Measurements from ENCODE around the gene NUP88.

NUP88 gene

DNA sequence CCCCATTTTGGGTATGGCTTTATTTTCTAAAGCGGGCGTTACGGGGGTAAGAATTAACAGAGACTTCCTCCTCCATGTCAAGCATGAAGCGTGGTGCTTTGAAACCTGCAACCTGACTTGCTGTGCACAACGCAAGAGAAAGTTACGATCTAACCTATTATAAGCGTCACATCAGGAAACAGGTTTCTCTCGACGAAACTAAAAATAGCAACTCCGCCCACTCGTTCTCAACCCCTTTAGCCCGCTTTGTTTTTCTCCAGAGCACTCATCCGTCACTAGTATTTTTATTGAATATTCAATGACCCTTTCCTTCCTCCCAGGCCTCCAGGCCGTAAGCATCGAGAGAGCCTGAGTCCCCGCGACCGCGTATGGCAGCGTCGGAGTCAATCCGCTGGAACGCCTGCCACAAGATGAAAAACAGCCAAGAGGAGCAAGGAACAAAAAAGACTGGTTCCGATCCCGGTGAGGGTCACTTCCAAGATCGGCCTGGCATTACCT is 555 bp downstream of the NUP88 start:
- DNase-seq, result no peak

DNA sequence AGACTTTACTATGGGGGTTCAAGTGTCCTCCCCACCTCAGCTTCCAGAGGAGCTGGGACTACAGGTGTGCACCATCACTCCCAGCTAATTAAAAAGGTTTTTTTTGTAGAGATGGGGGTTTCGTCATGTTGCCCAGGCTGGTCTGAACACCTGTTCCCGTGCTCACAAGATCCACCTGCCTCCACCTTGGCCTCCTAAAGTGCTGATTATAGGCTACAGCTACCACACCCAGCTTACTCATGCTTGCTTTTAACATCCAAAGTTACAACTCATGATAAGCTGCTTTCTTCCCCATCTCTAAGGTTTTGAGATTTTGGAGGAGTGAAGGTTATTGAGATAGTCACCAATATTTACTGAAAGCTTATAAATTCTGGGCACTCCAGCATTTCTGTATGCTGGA is 2.6 kb downstream of the NUP88 start:
- no peak for DNase-seq

DNA sequence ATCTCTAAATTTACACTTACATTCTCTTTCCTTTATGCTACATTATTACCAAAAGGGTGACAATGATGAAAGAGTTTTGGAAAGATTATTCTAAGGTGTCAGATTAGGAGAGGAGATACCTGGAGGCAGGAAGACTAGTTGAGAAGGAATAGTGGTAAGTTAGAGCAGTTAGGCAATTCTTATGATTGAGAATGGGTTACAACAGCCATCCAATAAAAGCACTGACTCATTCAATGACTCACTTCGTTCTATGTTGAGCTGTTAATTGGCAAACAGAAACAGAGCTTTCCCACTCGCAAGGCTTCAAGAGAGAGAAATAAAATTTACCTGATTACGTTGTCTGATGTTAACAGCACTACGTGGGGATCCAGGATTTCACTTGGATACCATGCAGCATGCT is 5.8 kb downstream of the NUP88 start:
- no peak for DNase-seq

DNA sequence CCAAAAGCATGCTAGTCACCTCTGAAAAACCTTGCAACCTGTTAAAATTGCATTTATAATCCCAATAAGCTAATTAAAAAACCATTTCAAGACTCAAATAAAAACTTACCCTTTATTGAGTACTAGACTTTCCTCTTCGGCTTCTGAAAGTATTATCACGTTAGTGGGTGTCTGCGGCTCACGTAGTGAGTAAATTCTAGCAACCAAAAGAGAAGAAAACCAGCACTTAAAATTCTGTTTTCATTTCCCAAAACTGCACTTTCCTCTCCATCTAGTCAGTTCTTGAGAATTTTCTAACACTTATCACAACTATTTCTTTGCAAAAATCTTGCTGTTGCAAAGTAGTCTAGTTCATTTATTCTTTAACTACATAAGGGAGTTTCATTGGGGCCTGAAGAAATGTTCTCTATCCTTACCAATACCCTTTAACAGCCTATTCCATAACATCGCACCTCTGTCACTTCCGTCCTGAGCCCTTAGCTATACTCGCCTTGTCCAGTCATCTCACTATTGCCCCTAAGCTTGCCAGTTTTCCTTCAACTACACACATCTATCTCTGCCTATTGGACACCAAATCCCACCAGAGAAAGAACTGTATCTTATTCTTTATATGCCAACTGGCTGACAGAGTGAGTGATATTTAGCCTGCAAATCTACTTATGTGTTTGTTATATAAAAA is 8.7 kb downstream of the NUP88 start:
- no peak for DNase-seq

- no peak for DNase-seq
These were observed 11.3 kb downstream of the NUP88 start for GRCh38 chr17:5408186-5408585.

GRCh38 chr17:5405400-5405799 is 14.1 kb downstream of the NUP88 start:
- DNase-seq, result no peak

DNA sequence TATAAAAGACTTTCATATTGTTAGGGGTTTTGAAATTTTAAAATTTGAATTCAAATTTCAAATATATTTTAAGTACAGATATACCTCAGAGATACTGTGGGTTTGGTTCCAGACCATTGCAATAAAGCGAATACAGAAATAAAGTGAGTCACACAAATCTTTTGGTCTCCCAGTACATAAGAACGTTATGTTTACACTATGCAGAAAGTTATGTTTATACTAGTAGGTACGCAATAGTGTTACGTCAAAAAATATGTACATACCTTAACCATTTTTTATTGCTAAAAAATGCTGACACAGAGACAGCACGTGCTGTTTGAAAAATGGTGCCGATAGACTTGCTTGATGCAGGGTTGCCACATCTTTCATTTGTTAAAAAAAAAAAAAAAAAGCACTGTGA is 19.7 kb downstream of the NUP88 start:
- no peak for DNase-seq

DNA sequence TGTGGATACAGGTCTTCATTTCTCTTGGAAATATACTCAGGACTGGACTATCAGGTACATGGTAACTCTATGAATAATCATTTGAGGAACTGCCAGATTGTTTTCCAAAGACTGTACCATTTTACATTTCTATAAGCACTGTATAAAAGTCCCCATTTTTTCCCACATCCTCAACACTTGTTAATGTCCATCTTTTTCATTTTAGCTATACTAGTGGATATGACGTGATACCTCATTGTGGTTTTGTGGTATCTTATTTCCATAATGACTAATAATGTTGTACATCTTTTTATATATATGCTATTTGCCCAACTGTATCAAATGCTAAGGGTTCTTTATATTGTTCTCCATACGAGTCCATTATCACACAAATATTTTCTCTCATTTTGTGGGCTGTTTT is 22.9 kb downstream of the NUP88 start:
- DNase-seq, result no peak

GRCh38 chr17:5391678-5392077 is 27.8 kb downstream of the NUP88 start:
- DNase-seq, result no peak

GRCh38 chr17:5381542-5381941 is 37.9 kb downstream of the NUP88 start:
- DNase-seq, result no peak

- no peak for DNase-seq
These were observed 38.8 kb downstream of the NUP88 start for GRCh38 chr17:5380491-5381135.

- DNase-seq, result no peak
These were observed 39.9 kb downstream of the NUP88 start for GRCh38 chr17:5379351-5380107.

- no peak for DNase-seq
These were observed 40.8 kb downstream of the NUP88 start for GRCh38 chr17:5378566-5379207.

DNA sequence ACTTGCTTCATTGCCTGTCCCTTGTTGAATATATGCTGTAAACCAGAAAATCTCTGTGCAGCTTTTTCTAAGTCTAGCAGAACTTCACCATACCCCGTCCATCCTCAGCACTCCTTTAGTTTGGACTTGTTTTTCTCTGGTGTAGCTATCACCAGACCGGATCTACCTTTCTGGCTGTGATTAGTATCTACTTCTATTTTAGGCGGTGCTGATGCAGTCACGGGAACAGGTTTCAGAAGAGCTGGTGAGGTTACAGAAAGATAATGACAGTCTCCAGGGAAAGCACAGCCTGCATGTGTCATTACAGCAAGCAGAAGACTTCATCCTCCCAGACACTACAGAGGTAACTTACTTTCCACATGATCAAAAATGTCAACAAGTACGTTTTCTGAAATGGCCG is 46.4 kb downstream of the NUP88 start:
- DNase-seq, result no peak

GRCh38 chr17:5370411-5370810 is 49.1 kb downstream of the NUP88 start:
- DNase-seq, result no peak

DNA sequence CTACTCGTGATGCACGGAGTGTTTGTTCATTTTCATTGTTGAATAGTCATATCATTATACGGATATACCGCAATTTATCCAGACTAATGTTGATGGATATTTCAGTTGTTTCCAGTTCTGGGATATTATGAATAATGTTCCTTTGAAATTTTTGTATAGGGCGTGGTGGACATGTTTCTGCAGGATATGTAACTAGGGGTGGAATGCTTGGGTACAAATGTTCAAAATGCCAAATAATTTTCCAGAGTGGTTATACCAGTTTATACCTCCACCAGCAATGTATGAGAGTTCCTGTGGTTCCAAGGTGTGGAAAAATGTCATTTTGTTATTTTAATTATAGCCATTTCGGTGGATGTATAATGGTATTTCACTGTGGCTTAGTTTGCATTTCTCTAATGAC is 53.6 kb downstream of the NUP88 start:
- DNase-seq, result no peak

GRCh38 chr17:5364696-5365095 is 54.8 kb downstream of the NUP88 start:
- DNase-seq, result no peak

DNA sequence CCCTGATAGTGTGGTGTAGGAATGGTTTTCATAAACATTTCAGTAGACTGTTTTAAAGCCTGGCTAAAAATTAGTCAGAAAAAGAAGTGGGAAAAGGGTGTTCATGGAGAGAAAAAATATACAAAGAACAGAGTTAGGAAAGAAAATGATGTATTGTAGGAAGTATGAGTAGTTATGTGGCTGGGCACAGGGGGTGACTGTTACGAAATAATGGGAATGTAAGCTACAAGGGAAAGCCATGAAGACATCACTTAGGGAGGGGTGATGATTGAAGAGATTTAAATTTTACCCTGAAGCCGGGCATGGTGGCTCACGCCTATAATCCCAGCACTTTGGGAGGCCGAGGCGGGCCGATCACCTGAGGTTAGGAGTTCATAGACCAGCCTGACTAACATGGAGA is 55.3 kb downstream of the NUP88 start:
- no peak for DNase-seq

DNA sequence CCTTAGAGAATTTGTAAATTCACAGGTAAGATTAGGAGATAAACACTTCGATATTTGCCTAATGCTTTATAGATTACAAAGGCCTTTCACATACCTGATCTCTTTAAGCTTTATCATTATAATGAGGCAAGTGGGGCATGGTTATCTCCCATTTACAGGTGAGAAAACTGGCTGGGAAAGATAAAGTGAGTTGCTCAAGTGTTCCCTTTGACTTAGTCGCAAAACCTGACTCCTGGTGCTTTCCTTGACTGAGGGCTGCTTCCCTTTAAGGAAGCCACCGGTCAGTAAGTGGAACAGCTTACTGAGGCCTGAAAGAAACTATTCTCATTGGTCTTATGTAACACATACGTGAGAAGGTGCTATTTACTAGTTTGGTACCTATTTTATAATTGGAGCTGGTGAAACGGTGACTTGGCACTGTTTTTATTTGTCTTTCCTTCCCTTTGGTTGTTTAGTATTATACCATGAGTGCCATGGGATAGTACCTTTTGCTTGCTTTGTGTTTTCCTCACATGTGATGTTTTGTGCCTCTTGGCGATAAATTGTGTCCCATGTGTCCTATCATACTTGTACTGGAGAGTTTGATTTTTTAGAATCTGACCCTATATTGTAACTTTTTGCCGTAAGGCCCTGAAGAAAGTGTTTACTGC is 57.2 kb downstream of the NUP88 start:
- no peak for DNase-seq

DNA sequence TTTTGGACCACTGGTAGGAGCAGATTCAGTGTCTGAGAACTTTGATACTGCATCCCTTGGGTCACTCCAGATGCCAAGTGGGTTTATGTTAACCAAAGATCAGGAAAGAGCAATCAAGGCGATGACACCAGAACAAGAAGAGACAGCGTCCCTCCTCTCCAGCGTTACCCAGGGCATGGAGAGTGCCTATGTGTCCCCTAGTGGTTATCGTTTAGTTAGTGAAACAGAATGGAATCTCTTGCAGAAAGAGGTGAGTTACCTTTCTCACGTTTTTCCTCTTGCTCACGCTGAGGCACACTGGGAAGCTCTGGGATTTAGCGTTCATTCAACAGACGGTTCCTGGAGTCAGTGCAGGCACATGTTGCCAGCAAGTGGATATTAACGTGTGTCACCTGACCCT is 58.0 kb downstream of the NUP88 start:
- no peak for DNase-seq

DNA sequence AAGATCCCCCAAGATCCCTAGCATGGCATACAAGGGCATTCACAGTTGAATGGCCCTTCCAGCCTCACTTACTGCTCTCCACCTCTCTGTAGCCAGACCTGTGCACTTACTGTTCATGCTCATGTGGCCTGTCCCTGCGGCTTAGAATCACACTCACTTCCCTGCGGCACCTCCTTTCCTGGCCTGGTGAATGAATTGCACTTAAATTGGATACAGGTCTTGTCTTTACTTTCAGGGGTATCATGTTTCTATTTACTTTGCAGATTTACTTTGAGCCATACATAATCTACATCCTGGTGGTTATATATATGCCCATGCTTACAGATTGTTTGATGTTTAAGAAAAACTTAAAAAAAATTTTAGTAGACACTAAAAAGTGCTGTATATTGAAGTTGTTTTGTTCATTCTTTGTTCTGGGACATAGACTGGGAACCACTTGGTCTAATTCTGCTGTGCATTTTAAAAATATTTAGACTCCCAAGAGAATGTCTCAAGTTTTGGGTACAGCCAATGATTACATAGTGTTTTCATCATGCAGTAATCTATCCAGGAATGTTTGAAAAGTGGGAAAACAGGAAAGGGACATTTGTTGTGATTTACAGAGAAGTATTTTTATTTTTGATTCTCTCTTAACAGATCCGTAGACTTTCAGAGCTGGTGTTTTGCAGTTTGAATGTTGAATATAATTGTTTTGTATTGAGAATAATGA is 63.9 kb downstream of the NUP88 start:
- DNase-seq, result no peak

DNA sequence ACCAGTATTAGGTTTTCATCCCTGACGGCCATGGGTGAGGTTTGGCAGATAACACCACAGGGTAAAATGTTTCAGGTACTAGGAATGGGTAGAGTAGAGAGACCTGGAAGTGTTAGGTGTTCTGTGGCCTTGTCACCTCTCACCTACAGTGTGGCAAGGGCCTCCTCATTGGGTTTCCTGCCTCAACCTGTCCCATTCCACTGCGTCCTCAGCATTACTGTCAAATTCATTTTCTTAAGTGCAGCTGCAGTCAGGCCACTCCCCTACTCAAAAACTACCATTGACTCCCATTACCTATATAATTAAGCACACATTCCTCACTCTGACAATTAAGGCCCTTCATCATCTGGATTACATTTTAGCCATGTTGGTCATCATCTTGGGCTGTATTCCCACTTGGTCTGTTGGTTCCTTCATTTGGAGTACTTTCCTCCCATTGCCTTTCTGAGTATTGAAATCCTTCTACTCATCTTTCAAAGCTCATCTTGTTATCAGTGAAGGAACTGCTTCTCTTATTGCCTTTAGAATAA is 64.5 kb downstream of the NUP88 start:
- DNase-seq, result no peak
